CD4-positive, alpha-beta T cell treated with Interleukin-1 beta for 1 hour (primary cell): ENCODE measurements around the gene ABCB10.
"Not testable (repeated sequence)": the region's sequence is repeated elsewhere in the genome, so short reads cannot be mapped to it uniquely, and the experiment has no call there.

Experiments used
- DNase-seq, 2 donors: peaks; one replicate each; pipeline ENCODE4 v3.0.0-alpha.2; 2020 to 2022

ABCB10 gene

DNA sequence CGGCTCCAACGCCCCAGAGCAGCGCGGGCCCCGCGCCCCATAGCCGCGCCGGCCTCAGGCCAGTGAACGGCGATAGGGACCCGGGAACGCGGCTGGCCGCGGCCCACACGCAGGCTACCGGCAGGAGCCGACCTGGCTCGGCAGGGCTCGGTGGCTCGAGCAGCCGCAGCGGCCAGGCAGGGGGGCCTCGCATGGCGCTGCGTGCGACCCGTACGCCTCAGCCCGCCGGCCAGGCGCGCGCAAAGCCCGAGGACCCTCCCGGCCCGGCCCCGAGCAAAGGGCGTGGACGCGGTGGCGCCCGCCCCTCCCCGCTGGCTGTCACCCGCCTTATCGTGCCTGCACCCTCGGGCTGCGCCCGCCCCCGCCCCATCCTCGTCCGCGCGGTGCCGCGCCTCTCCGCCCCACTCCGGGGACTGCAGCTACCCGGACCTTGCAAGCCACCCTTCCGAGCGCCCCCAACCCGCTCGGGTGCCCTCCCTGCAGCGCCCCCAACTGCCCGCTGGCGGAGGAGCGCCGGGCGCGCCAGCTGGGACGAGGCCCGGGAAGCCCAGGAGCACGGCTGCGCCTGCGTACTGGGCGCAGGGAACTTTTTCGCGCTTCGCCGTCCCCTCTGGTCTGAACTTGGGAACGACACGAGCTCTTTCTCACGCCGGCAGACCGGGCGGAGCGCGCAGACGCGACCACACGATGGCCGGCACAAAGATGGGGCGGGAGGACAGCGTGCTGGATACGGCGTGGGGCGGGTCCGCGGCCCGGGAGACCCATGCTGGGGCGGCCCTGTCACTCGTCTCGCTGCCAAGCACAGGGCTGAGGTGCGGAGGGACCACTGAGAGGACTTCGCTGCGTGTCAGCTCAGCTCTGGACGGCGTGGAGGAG lies at the start of gene ABCB10:
ABCB10 (minus strand) TSS at position 248 of the 876 bp plus-strand sequence; CDS start at position 193, 55 bp downstream.
- peak; percentile 90 to 93 for DNase-seq

DNA sequence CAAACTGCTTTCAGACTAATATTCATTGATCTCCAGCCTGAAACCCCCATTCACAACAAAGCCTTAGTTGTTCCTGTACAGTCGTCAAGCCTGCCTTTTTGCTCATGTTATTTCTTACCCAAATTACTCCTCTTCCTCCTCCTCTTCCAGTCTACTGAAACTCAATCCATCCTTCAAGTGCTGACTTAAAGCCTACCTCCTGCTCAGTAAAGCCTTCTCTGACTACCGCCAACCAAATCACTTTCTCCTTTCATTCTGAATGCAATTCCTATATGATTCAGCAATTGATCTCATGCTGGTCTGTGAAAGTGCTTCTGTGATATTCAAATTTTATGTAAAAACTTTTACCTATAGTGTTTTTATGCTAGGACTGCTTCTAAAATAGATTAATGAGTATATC lies 48.9 kb upstream of the ABCB10 start:
- DNase-seq = no peak

DNA sequence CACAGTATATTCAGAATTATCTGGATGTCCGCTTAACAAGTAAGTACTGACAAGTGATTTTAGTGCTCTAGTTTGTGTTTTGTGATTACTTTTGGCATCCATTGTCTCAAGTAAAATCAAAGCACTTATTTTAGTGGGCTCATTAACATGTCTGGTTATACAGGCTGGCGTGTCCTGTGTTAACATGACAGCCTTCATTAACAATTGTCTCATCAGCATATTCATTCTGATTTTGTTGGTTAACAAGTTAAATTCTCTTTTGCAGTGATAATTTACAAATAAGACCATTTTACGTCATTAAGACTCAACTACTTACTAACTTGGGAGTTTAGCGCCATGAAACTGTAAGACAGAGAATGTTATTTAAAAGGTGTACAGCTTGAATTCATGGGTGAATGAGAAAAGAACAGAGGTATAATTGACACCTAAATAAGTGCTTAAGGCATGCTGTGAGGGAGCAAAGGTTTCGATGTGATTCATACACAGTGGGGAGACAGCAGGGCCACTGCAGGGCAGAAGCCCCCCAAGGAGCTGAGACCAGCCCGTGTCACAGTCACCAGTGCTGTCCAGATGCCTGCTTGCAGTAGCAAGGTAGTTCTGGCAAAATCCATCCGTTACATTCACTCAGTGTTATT lies 45.0 kb upstream of the ABCB10 start:
- no peak for DNase-seq

DNA sequence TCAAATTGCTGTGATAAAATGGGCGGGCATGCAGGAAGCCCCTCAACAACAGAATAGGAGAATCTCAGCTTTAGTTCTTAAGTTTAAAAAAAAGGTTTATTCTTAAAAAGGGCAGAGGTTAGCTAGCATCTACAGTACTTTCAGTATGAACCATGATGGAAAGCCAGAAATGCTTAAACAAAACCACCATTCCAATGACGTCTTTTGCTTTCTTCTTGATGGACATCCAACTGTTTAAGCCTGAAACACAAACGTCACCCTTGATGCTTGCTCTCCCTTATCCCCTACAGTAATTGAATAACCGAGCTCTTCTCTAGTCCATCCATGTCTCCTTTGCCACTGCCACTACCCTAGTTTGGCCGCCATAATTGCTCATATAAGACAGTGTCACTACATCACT lies 41.7 kb upstream of the ABCB10 start:
- DNase-seq = no peak

DNA sequence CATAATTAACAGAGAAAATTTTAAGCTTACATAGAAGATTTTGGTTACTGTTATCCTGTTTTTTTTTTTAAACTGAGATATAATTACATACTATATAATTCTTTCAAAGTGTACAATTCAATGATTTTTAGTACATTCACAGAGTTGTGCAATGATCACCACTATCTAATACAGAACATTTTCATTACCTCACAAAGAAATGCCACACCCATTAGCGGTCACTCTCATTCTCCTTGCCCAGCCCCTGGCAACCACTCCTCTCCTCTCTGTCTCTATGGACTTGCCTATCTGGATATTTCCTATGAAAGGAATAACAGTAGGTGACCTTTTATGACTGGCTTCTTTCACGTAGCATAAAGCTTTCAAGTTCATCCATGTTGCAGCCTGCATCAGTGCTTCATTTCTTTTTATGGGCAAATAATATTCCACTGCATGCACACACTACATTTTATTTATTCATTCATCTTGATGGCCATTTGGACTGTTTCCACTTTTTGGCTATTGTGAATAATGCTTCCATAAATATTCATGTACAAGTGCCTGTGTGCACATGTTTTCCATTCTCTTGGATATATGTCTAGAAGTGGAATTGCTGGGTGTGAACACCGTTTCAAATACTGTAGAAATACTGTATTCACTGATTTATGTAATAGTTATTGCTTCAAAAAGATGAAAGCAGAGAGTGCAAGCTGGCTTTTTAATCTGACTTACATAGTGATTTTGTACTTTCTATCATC lies 40.9 kb upstream of the ABCB10 start:
- no peak for DNase-seq

DNA sequence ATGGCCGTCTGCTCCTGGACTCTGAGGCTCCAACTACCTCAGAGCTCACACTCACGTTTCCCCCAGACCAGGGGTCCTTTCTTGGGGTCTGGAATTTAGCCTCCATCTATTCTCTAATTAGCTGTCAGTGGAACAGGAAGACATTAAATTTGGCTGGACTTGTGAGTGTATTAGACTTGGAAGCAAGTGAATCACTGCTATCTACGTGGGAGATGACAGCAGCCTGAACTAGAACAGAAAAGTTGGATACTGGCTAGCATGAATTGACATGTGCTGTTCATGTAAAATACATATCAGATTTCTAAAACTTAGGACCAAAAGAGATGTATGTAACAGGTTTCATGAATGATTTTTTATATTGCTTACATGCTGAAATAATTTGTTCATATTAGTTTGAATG lies 39.4 kb upstream of the ABCB10 start:
- no peak for DNase-seq

DNA sequence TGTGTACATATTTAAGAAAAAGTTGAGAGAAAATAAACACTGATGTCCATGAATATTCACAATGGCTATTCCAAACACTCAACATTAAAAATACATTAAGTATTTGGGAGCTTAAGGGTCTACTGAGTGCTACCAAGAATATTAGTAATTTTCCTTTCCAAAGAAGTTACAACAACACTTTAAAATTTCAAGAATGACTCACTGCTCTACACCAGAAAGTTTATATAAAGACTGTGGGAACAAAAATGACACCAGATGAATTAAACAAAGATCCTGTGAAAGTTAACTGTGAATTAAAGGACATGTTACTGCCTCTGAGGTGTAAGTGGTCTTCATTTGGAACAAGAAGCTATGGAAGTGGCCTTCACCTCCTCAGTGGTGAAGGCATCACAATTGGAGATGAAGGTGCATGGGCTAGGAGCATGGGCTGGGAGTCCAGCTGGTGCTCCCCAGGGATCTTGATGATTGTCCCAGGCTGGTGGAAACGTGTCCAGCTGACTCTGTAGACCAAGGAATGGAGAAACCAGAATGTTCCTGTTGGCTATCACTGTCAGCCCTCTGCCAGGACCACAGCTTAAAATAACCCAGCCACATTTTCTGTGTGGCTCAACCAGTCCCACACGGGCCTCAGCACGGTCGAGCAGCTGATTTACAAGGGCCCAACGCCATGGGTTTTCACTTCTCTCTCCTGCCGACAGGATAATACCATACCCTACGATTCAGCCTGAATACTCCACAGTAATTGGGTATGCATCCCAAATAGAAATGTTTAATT lies 38.6 kb upstream of the ABCB10 start:
- DNase-seq = no peak

DNA sequence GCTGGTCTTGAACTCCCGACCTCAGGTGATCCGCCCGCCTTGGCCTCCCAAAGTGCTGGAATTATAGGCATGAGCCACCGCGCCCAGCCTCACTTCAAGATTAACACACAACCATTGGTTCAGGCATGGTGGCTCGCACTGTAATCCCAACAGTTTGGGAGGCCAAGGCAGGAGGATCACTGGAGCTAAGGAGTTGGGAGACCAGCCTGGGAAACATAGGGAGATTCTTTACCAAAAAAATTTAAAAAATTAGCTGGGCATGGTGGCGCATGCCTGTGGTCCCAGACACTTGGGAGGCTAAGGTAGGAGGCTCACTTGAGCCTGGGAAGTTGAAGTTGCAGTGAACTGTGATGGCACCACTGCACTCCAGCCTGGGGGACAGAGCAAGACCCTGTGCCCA lies 37.4 kb upstream of the ABCB10 start:
- not testable (repeated sequence) for DNase-seq

DNA sequence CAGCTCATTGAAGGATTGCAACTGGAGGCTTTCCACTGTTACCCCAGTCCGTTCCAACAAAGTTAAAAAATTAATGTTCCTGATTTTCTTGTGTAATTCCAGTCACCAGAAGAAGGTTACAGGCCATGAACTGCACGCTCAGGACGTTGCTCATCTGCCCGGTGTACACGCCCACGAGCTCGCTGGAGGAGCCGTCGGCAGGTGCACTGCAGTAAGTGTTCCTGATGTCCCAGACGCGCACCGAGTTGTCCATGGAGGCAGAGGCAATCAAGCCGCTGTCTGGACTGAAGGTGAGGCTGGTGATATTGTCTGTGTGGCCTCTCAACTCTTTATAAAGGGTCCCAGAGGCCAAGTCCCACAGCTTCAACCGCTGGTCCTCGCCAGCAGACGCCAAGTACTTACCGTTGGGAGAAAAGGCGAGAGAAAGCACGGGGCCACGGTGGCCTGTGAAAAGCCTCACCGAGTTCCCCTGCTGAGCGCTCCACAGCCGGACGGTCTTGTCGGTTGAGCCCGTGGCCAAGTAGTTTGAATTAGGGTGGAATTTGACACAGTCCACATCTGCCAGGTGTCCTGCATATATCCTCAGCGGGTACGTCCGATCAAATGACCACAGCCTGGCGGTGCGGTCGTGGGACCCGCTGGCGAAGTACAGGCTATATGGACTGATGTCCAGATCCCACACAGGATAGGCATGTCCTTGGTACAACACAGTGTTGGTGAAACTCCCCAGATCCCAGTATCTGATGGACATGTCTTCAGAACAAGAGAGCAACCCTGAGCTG lies 35.9 kb upstream of the ABCB10 start:
- no peak for DNase-seq

DNA sequence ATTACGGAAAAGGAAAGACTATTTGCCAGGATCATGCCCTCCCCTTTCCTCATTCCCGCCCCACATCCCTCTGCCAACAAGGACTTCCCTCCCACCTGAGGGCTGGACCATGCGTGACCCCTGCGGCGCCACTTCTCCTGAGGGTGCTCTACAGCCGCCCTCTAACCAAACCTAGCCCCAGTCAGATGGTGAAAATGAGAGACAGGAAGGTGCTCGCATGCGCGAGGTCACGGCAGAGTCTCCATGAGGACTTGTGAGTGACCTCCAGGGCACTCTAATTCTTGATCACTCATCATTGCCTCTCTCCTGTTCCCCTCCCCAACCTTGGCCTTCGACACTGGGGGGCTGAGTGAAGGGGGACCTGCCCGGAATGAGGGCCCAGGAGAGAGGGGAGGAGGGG lies 35.3 kb upstream of the ABCB10 start:
- DNase-seq = no peak

DNA sequence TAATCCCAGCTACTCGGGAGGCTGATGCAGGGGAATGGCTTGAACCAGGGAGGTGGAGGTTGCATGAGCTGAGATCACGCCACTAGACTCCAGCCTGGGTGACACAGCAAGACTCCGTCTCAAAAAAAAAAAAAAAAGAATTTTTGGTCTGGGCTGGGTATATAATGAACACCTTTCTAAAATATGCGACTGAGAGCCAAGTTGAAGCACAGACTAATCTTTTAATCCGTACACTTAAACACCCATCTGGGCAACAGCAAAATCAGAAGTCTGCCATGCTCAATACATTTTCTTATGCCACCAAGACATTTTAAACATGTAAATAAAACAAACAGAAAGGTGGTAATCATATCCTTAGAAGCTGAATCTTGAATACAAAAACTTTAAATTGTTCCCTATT lies 31.6 kb upstream of the ABCB10 start:
- no peak for DNase-seq

DNA sequence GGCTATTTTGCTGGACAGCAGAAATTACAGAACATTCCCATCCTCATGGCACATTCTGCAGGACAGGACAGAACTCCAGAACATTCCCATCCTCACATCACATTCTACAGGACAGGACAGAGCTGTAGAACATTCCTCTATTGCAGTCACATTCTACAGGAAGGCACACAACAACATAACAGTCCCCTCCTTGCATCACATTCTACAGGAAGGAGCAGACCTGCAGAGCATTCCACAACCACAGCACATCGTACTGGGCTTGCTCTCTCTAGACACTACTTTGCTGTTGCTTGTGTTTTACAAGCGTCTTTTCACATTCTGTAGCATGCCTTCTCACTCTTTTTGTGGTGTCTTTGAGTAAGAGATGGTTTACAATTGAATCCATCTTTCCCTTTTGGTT lies 26.8 kb upstream of the ABCB10 start:
- no peak for DNase-seq

DNA sequence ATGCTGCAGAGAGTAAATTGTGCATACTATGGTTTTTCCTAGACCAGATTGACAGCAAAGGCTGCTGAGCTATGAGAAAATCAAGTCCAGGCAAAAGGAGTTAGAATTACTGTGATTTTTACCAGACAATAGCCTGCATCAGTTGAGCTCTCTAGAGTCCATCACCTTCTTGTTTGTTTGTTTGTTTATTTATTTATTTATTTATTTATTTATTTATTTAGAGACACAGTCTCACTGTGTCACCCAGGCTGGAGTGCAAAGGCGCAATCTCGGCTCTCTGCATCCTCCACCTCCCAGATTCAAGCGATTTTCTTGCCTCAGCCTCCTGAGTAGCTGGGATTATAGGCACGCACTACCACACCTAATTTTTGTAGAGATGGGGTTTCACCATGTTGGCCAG lies 24.2 kb upstream of the ABCB10 start:
- no peak for DNase-seq

DNA sequence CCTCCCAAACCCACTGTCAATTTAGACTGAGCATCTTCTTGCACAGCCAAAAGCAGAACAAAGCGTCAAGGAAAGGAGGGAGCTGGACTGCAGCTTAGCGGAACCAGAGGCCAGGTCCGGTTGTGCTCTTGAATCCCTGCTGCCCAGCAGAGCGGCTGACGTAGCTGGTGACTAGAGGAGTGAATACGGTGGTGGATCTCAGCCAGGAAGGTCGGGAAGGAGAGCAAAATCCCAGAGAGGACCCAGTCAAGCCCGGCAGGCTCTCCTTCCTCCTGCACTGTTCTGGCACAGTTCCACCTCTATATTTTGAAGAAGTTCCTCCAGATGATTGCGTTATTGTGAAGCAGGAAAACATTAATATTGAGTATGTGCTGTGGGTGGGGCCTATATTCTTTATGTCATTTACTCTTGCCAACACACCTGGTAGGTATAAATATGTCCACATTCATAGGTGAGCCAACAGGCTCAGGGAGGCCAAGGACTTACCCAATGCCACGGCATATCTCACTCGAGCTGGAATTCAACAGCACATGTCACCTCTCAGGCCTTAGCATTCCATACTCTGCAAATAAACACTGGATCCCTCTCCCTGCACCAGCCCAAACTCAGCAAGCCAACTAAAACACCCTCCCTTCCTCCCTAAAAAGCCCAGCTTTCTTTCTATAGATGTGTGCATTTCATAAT lies 23.6 kb upstream of the ABCB10 start:
- DNase-seq = no peak

DNA sequence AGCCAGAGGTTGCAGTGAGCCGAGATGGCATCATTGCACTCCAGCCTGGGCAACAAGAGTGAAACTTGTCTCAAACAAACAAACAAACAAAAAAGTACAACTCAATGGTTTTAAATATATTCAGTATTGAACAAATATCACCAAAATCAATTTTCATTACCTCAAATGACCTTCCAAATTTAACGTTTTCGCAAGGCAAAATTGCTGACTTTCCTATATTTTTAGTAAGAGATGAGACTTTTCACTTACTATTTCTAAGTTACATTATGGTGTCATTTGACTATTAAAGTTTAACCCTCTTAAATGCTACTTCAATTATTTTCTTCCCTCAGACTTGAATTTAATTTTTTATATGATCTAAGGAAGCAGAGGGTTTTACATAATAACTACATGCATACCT lies 23.0 kb upstream of the ABCB10 start:
- DNase-seq = no peak

DNA sequence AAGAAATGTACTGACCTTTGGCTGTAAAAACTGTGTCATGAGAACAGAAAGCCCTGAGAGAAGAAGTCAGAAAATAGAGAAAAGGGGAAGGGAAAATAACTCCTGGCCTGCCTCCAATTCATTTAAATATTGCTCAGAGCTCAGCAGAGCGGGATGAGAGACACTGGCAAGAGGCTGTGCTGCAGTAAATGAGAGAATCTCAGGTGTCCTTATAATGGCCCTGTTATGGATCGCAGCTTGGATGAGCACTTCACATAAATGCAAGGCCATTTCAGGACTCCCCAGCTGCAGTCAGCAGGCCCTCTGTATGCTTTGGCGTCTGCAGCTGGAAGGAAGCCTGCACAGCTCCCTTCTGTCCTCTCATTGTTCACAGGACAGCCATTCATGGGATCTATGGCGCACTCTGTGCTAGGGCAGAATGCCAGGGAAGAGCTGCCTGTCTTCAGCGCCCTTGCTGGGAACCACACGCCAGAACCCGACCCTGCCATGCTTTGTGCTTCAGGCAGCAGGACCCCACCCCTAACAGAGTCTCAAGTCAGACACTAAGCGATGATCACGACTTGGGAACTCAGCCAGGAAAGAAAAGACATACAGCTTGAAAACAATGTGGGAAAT lies 20.7 kb upstream of the ABCB10 start:
- no peak for DNase-seq

DNA sequence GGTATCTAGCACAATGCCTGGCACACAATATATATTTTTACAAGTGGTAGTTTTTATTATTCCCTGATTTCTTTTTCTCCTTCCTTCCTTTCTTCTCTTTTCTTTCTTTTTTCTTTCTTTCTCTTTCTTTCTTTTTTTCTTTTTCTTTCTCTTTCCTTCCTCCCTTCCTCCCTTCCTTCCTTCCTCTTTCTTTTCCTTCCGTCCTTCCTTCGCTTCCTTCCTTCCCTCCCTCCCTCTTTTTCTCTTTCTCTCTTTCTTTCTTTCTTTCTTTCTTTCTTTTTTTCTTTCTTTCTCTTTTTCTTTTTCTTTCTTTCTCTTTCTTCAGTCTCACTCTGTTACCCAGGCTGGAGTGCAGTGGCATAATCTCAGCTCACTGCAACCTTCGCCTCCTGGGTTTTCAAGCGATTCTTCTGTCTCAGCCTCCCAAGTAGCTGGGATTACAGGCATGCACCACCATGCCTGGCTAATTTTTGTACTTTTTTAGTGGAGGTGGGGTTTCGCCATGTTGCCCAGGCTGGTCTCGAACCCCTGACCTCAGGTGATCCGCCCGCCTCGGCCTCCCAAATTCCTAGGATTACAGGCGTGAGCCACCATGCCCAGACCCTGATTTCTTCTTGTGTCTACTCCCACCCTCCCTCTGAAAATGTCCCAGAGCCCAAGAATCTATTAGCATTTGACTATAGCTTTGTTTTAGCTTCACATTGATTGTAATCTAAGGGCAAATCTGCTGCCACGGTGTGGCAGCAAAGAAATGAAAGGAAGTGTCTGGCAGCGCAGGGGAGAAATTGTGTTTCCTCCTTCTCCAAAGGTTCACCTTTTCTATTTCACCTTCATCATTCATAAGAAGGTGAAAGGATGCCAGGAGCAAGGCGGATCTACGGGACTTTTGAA lies 19.9 kb upstream of the ABCB10 start:
- no peak for DNase-seq

DNA sequence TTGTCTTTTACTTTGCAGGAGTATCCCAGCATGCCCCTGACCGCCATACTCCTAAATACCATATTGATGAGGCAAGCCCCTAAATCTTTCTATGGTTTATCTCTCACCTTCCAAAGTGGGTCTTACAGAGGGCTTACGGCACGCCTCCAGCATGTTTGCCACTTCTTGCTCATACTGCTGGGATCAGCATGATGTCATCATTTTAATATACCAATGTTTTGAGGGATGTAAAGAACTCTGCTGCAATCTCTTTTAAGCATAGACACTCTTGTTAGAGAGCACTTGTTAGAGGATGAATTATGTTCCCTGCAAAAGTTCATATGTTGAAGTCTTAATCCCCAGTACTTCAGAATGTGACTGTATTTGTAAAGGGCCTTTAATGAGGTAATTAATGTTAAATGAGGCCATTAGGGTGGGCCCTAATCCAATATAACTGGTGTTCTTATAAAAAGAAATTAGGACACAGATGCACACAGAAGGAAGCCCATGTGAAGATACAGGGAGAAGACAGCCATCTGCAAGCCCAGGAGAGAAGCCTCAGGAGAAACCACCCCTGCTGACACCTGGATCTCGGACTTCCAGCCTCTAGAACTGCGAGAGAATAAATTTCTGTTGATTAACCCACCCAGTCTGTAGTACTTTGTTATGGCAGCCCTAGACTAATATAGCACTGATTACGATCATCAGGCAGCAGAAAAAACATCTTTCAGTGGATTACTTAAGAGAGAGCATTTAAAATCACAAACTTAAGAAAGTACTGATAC lies 16.4 kb upstream of the ABCB10 start:
- DNase-seq = no peak

DNA sequence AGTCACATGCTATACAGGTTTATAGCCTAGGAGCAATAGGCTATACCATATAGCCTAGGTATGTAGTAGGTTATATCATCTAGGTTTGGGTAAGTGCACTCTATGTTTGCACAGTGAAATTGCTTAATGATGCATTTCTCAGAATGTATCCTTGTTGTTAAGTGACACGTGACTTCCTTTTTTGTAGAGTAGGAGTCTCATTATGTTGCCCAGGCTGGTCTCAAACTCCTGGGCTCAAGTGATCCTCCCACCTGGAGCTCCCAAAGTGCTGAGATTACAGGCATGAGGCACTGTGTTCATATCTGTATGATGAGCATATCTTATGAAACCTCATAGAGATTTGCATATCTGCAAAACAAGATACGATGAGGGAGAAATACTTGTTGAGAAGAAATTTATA lies 13.8 kb upstream of the ABCB10 start:
- no peak for DNase-seq
